Measurements from ENCODE around the gene TRAPPC6A.

TRAPPC6A gene

GRCh38 chr19:45186509-45187334 lies 8.7 kb upstream of the TRAPPC6A start:
- in situ Hi-C loops (cut with HindIII; ENCODE audit: low sequenced_read_pairs), result no loop called here

DNA sequence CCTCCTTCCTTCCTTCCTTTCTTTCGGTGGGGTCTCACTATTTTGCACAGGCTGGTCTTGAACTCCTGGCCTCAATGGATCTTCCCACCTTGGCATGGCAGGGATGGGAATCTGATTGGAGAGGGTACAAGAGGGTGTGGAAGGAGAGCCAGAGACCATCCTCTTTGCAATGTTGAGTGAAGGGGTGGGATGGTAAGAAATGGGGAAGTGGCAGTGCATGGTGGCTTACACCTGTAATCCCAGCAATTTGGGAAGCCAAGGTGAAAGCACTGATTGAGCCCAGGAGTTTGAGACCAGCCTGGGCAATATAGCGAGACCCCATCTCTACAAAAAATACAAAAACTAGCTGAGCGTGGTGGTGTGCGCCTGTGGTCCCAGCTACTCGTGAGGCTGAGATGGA lies 6.1 kb upstream of the TRAPPC6A start:
- in situ Hi-C loops (cut with HindIII; ENCODE audit: low sequenced_read_pairs), result no loop called here

- in situ Hi-C loops (cut with HindIII; ENCODE audit: low sequenced_read_pairs), result no loop called here
Measured at GRCh38 chr19:45182758-45183157, 4.7 kb upstream of the TRAPPC6A start.

GRCh38 chr19:45180936-45181335 lies 2.9 kb upstream of the TRAPPC6A start:
- in situ Hi-C loops (cut with HindIII; ENCODE audit: low sequenced_read_pairs), result no loop called here

- in situ Hi-C loops (cut with HindIII; ENCODE audit: low sequenced_read_pairs), result no loop called here
Measured at GRCh38 chr19:45179892-45180370, 1.9 kb upstream of the TRAPPC6A start.

DNA sequence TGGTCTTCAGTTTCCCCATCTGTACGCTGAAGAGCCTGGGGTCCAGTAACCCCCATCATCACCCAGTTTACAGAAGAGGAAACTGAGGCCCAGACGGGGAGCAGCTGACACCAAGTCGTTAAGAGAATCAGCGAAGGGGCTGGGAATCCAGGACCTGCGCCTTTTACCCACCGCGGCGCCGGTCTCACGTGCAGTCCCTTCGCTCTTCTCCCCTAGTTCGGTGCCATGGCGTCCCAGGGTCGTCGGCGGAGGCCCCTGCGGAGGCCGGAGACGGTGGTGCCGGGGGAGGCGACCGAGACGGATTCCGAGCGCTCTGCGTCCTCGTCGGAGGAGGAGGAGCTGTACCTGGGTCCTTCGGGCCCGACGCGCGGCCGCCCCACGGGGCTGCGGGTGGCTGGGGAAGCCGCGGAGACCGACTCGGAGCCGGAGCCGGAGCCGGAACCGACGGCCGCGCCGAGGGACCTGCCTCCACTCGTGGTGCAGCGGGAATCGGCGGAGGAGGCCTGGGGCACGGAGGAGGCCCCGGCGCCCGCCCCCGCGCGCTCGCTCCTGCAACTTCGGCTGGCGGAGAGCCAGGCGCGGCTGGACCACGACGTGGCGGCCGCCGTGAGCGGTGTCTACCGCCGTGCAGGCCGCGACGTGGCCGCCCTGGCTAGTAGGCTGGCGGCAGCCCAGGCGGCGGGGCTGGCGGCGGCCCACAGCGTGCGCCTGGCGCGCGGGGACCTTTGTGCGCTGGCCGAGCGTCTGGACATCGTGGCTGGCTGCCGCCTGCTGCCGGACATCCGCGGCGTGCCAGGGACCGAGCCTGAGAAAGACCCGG lies 1.2 kb upstream of the TRAPPC6A start:
- in situ Hi-C loops (cut with HindIII; ENCODE audit: low sequenced_read_pairs), result no loop called here

DNA sequence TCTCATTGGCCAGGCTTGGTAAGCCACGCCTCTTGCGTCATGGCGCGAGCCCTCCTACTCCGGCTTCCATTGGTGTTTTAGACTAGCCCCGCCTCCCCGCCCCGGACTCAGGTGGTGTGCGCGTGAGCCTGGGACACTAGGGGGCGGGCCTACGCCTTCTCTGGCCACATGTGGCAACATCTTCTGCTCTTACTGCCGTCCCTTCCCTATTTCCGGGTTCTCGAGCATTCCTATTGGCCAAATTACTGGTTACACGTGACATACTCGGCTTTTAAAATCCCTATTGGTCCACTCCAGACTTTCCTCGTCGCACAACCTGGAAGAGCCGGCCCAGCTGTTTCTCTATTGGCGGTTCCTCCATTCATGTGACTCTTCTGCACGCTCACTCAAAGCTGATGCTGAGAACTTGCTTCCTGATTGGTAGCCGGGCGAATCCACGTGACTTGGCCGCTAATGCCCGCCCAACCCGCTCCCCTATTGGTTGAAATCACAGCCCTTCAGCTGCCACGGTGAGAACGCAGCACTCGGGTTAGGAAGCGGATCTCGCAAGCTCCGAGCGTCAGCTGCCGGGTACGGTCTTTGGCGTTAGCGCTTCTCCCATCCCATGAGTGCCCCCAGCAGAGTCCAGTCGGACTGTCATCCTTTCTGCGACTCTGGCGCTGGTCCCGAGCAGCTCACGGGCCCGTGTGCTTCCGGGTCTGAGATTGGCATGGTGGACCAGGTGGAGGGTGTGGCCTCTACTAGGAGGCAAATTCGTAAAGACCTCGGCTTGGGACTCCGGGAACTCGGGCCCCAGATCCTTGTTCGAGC lies 430 bp upstream of the TRAPPC6A start, which contains the start of gene BLOC1S3:
TSS of gene BLOC1S3 (plus strand) at position 523 of the 810 bp plus-strand sequence. CDS start 513 bp downstream, outside the sequence.
- in situ Hi-C loops (cut with HindIII; ENCODE audit: low sequenced_read_pairs), result no loop called here

DNA sequence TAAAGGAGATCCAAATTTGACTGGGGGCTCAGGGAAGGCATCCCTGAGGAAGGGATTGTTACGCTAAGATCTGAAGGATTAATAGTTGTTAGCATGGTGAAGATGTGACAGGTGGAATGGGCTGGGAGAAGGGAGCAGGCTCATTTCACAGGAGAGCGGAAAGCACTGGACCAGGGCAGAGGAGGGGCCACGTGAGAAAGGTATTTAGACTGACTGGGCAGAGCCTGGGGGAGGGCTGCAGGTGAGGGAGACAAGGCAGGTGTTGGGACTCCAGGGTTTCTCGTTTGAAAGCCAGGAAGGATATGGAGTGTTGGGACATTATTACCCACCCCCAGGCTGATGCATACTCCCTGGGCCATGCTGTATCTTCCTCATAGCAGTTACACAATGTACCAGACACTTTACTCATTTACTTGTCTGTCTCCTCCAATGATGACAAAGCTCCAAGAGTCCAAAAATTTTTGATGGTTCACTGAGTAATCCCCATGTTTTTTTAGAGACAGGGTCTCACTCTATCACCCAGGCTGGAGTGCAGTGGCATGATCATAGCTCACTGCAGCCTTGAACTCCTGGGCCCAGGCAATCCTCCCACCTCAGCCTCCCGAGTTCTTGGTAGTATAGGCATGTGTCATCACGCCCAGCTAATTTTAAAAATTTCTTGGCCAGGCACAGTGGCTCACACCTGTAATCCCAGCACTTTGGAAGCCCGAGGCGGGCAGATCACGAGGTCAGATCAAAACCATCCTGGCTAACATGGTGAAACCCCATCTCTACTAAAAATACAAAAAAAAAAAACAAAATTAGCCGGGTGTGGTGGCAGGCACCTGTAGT lies 2.3 kb downstream of the TRAPPC6A start:
- in situ Hi-C loops (cut with HindIII; ENCODE audit: low sequenced_read_pairs), result no loop called here

- in situ Hi-C loops (cut with HindIII; ENCODE audit: low sequenced_read_pairs), result no loop called here
Measured at GRCh38 chr19:45173816-45174215, 4.2 kb downstream of the TRAPPC6A start.

DNA sequence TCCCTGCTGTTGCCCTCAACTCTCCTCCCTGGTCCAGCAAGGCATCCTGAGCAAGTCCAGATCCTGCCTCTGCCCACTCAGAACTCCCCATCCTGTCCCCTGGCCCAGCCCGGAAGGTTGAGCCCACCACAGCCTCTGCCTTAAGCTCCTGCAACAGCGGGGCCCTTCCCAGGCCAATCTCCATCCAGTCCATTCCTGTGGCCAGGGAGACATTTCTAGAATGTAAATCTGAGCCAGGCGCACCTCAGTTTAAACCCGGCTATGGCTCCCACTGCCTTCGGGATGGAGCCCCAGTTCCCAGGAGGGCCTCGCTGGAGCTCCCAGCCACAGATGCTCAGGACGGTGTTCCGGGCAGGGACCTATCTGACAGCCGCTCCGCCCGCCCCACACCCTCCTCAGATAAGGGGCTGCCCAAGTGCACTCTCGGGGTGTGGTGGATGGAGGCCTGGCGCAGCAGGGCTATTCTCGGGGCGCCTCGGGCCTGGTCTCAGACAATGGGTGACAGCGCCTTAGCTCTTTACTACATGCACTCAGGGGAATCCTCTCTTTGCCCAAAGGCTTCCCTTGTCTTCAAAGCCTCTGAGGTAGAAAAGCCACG lies 5.3 kb downstream of the TRAPPC6A start:
- in situ Hi-C loops (cut with HindIII; ENCODE audit: low sequenced_read_pairs), result no loop called here

- in situ Hi-C loops (cut with HindIII; ENCODE audit: low sequenced_read_pairs), result no loop called here
Measured at GRCh38 chr19:45172173-45172572, 5.9 kb downstream of the TRAPPC6A start.

DNA sequence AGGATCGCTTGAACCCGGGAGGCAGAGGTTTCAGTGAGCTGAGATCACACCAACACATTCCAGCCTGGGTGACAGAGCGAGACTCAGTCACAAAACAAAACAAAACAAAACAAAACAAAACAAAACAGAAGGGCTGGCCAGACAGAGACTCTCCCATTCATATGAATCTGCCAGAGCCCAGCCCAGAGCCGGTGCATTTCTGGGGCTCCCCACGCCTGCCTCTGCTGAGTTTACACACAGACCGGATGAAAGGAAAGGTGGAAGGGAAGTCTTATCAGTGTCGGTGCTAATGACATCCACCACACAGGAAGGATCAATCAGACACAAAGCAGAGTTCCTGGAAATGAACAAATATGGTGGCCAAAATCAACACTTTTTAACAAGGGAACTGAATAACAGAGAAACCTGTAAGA lies 6.8 kb downstream of the TRAPPC6A start:
- in situ Hi-C loops (cut with HindIII; ENCODE audit: low sequenced_read_pairs), result no loop called here

- in situ Hi-C loops (cut with HindIII; ENCODE audit: low sequenced_read_pairs), result no loop called here
Measured at GRCh38 chr19:45170146-45171106, 7.6 kb downstream of the TRAPPC6A start.

- in situ Hi-C loops (cut with HindIII; ENCODE audit: low sequenced_read_pairs), result no loop called here
Measured at GRCh38 chr19:45169602-45170001, 8.4 kb downstream of the TRAPPC6A start.

- in situ Hi-C loops (cut with HindIII; ENCODE audit: low sequenced_read_pairs), result no loop called here
Measured at GRCh38 chr19:45168767-45169351, 9.2 kb downstream of the TRAPPC6A start.

- in situ Hi-C loops (cut with HindIII; ENCODE audit: low sequenced_read_pairs), result no loop called here
Measured at GRCh38 chr19:45166723-45167252, 11.2 kb downstream of the TRAPPC6A start.

DNA sequence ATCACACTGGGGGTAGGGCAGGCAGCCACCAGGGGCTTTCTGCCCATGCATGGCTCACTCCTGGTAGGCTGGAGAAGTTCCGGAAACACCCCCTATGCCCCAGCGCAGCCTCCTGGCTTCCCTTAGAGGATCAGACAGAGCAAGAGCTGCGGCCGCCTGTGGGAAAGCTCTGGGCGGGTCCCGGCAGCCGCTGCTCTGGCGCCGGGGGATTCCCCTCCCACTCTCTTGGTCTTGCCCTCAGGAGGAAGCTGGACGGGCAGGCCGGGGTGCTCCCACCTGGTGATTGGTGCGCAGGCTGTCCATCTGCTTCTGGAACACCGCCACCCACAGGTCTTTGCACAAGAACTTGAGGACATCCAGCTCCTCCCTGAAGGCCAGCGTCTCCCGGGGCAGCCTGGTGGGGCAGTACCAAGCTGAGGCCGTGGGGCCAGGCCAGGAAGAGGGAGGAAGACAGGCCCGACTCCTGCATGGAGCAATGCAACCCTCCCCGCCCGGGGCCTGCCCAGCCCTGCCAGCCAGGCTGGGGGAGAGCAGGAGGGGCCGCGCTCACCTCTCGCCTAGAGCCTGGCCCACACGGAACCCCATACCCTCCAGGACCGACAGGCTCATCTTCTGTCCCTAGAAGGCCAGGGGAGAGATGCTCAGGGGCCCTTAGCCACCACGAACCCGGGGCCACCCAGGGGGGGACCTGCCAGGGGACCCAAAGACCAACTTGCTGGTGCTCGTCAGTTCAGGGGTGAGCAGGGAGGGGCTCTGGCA lies 13.3 kb downstream of the TRAPPC6A start:
- in situ Hi-C loops (cut with HindIII; ENCODE audit: low sequenced_read_pairs), result no loop called here
